ENCODE results near the gene TSHZ2. TPM values are rescaled to one million over a fixed set of nuclear protein-coding genes. Genes with fewer than 3 reads are reported as not detected.

The TSHZ2 gene
- total RNA-seq, 1 donor = 3.6 TPM

DNA sequence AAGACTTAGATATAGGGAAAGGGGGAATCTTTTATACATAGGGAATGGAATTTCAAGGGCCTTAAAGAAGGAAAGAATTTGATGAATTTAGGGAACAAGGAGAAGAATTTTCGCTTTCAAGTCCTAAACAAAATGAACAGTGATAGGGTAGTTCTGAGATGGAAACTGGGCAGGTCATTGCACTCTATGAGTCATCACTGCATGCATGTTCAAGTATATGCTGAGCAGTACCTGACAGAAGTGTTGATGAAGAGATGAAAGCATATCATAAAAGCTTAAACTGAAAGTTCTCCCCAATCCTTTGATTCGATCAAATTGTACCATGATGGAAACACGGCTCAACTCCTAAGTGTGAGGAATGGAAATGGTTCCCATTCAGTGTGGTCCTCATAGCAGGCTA is 271.0 kb downstream of the TSHZ2 start:
- no peak overlapping the region for H3K4me3 ChIP-seq (ENCODE audit: insufficient read depth, low read length)
- no peak overlapping the region for H3K27ac ChIP-seq (ENCODE audit: low read depth, low read length)
- H2AFZ ChIP-seq (ENCODE audit: low read length) = no peak overlapping the region
- no peaks in the 10 kb centered on the region for H3K9me3 ChIP-seq (ENCODE audit: low read depth, low read length)
- DNase-seq (ENCODE audit: insufficient read length, low spot score, missing footprints) = no peak
- H3K79me2 ChIP-seq (ENCODE audit: insufficient read depth, low read length) = no peaks in the 10 kb centered on the region
- H3K27me3 ChIP-seq (ENCODE audit: insufficient read depth, low read length) = no peaks in the 10 kb centered on the region
- TF ChIP-seq, protein P1, sequence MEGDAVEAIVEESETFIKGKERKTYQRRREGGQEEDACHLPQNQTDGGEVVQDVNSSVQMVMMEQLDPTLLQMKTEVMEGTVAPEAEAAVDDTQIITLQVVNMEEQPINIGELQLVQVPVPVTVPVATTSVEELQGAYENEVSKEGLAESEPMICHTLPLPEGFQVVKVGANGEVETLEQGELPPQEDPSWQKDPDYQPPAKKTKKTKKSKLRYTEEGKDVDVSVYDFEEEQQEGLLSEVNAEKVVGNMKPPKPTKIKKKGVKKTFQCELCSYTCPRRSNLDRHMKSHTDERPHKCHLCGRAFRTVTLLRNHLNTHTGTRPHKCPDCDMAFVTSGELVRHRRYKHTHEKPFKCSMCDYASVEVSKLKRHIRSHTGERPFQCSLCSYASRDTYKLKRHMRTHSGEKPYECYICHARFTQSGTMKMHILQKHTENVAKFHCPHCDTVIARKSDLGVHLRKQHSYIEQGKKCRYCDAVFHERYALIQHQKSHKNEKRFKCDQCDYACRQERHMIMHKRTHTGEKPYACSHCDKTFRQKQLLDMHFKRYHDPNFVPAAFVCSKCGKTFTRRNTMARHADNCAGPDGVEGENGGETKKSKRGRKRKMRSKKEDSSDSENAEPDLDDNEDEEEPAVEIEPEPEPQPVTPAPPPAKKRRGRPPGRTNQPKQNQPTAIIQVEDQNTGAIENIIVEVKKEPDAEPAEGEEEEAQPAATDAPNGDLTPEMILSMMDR (IDR thresholded peaks at IDR 0.05; ENCODE audit: extremely low read depth, low read depth, low read length) = no peak
- H4K20me1 ChIP-seq (ENCODE audit: insufficient read depth, low read length) = no peaks in the 10 kb centered on the region
- no peaks in the 10 kb centered on the region for H3K4me1 ChIP-seq (ENCODE audit: insufficient read depth, low read length)
- no peaks in the 10 kb centered on the region for H3K36me3 ChIP-seq (ENCODE audit: insufficient read depth, low read length)
- no peak overlapping the region for H3K4me2 ChIP-seq (ENCODE audit: insufficient read depth, low read length)

DNA sequence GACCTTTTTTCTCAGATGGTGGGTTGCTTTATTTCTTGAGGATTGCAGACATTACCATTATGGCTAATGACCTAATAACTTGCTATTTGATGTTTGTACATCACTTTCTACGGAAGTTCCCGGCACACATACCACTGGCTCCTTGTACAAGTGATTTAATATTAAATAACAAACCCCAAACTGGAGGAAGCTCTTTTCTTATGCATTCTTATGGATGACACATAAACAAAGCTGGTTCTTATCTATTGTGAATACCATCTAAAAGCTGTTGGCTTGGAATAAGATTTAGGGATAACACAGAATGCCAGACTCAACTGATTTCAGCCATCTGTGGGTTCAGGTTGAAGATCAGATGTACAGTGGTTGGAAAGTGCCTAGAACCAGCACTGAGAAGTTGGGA is 272.6 kb downstream of the TSHZ2 start:
- no peaks in the 10 kb centered on the region for H3K9me3 ChIP-seq (ENCODE audit: low read depth, low read length)
- H3K4me3 ChIP-seq (ENCODE audit: insufficient read depth, low read length) = no peak overlapping the region
- TF ChIP-seq, protein P1 (IDR thresholded peaks at IDR 0.05; ENCODE audit: extremely low read depth, low read depth, low read length) = no peak
- H3K27ac ChIP-seq (ENCODE audit: low read depth, low read length) = no peak overlapping the region
- no peak overlapping the region for H3K4me2 ChIP-seq (ENCODE audit: insufficient read depth, low read length)
- H4K20me1 ChIP-seq (ENCODE audit: insufficient read depth, low read length) = no peaks in the 10 kb centered on the region
- H3K79me2 ChIP-seq (ENCODE audit: insufficient read depth, low read length) = no peaks in the 10 kb centered on the region
- no peaks in the 10 kb centered on the region for H3K4me1 ChIP-seq (ENCODE audit: insufficient read depth, low read length)
- no peak overlapping the region for H2AFZ ChIP-seq (ENCODE audit: low read length)
- no peaks in the 10 kb centered on the region for H3K27me3 ChIP-seq (ENCODE audit: insufficient read depth, low read length)
- no peaks in the 10 kb centered on the region for H3K36me3 ChIP-seq (ENCODE audit: insufficient read depth, low read length)
- DNase-seq (ENCODE audit: insufficient read length, low spot score, missing footprints) = no peak

DNA sequence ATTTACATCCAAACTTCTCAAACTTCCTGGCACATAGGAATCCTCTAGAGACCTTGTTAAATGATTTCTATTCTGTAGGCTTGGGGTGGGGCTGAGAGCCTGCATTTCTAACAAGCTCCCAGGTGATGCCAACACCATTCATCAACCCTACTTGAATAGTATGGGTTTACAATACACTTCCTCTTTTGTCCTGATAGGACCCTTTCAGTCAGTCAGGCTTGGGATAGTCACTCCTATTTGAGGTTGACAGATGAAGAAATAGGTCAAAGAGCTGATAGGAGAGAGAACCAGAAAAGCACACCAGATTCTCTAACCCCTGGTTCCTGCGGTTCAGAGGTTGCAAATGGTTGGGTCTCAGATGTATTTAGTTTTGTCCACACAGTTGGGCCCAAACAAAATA is 273.4 kb downstream of the TSHZ2 start:
- H3K9me3 ChIP-seq (ENCODE audit: low read depth, low read length) = no peaks in the 10 kb centered on the region
- H3K4me3 ChIP-seq (ENCODE audit: insufficient read depth, low read length) = no peak overlapping the region
- no peak overlapping the region for H3K4me2 ChIP-seq (ENCODE audit: insufficient read depth, low read length)
- no peak overlapping the region for H3K27ac ChIP-seq (ENCODE audit: low read depth, low read length)
- TF ChIP-seq, protein P1 (IDR thresholded peaks at IDR 0.05; ENCODE audit: extremely low read depth, low read depth, low read length) = no peak
- H4K20me1 ChIP-seq (ENCODE audit: insufficient read depth, low read length) = no peaks in the 10 kb centered on the region
- H3K4me1 ChIP-seq (ENCODE audit: insufficient read depth, low read length) = no peaks in the 10 kb centered on the region
- no peak overlapping the region for H2AFZ ChIP-seq (ENCODE audit: low read length)
- no peaks in the 10 kb centered on the region for H3K79me2 ChIP-seq (ENCODE audit: insufficient read depth, low read length)
- no peak for DNase-seq (ENCODE audit: insufficient read length, low spot score, missing footprints)
- no peaks in the 10 kb centered on the region for H3K27me3 ChIP-seq (ENCODE audit: insufficient read depth, low read length)
- no peaks in the 10 kb centered on the region for H3K36me3 ChIP-seq (ENCODE audit: insufficient read depth, low read length)

DNA sequence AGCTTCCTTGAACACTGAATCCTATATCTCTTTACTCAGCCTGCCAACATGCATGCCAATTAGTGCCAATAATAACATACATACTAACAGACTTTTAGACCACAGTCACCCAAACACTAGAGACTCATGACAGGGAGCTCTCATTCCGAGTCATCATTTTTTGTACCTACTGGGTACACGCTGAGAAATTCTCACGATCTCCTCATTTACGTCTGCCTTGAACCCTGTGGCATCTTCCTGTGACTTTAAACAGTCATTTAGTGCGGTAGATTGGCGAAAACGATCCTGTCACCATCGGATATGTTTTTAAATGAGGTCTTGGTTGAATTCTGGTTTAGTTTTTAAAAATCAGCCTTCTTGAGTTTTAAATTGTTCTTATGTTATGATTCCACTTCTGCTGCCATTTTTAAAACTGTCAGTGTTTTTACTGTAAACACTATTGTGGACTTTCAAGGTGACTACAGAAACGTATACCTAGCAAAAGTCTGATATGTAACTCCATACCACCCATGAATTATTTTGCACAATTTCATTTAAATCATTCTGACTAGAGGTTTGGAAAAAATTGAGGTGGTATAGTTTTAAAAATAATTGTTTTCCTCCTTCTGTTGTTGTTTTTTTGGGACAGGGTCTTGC is 275.4 kb downstream of the TSHZ2 start:
- no peak for DNase-seq (ENCODE audit: insufficient read length, low spot score, missing footprints)
- H4K20me1 ChIP-seq (ENCODE audit: insufficient read depth, low read length) = no peaks in the 10 kb centered on the region

More for the DNA sequence above, 275.4 kb downstream of the TSHZ2 start:
- Histone ChIP-seq H3K4me3 (ENCODE audit: insufficient read depth, low read length) (no peak overlapping the region), H2AFZ (ENCODE audit: low read length) (no peak overlapping the region), H3K27me3 (ENCODE audit: insufficient read depth, low read length) (no peaks in the 10 kb centered on the region), H3K9me3 (ENCODE audit: low read depth, low read length) (no peaks in the 10 kb centered on the region), H3K27ac (ENCODE audit: low read depth, low read length) (no peak overlapping the region), H3K36me3 (ENCODE audit: insufficient read depth, low read length) (no peaks in the 10 kb centered on the region), H3K4me2 (ENCODE audit: insufficient read depth, low read length) (no peak overlapping the region), H3K79me2 (ENCODE audit: insufficient read depth, low read length) (no peaks in the 10 kb centered on the region), H3K4me1 (ENCODE audit: insufficient read depth, low read length) (no peaks in the 10 kb centered on the region)
- TF ChIP-seq, protein P1 (IDR thresholded peaks at IDR 0.05; ENCODE audit: extremely low read depth, low read depth, low read length) = no peak
